GM12878 (cell line): ENCODE measurements around the gene HOXC5. TPM values are rescaled to one million over a fixed set of nuclear protein-coding genes. Genes with fewer than 3 reads are reported as not detected.

Source experiments
- ATAC-seq: fragments of 200-7000 bp; cut with Tn5 transposase; 3 replicates; pipeline ENCODE4 v1.9.1; 2020; ENCODE audit warnings: mild to moderate bottlenecking, moderate library complexity
- BruUV-seq: library from RNA; stranded (reverse); fragments of 400-500 nt; replicated peaks from 2 replicates; lab custom pipeline; 2021; lab: Mats Ljungman, UMichigan
- CTCF ChIA-PET: fragments of 300-600 bp; sonication (Branson Sonifier 250); formaldehyde crosslinking; extraction: SDS; loops from one replicate; lab custom pipeline; 2021; ENCODE audit warnings: inconsistent platforms; lab: Yijun Ruan, JAX
- POLR2A ChIA-PET: fragments of 350-600 bp; formaldehyde crosslinking; extraction: SDS; loops from one replicate; lab custom pipeline; 2021; ENCODE audit warnings: inconsistent platforms; lab: Charles Lee
- RAD21 ChIA-PET: fragments of 300-600 bp; sonication (Branson Sonifier 250); formaldehyde crosslinking; loops from one replicate; lab custom pipeline; 2023; ENCODE audit warnings: antibody characterized with exemption; ENCODE audit not compliant: unreplicated experiment; lab: Charles Lee
- SMC1A ChIA-PET: fragments of 300-600 bp; sonication (Branson Sonifier 250); formaldehyde crosslinking; loops from one replicate; lab custom pipeline; 2023; ENCODE audit not compliant: unreplicated experiment, uncharacterized antibody; lab: Charles Lee
- DNase-seq: peaks from one replicate; pipeline ENCODE4 v3.0.0-alpha.2; 2011; ENCODE audit warnings: low read depth, low spot score
- FAIRE-seq: peaks from 3 replicates; lab custom pipeline; 2011; peaks lifted over from hg19 to GRCh38; lab: Jason Lieb, UNC
- H2AFZ ChIP-seq: 2 replicates; pipeline ENCODE4 v1.6.0; 2011; ENCODE audit warnings: low read depth, low read length, control low read depth; ENCODE audit not compliant: control insufficient read depth
- H3K27ac ChIP-seq: 2 replicates; pipeline ENCODE4 v1.5.1; 2011; ENCODE audit warnings: control low read depth; ENCODE audit not compliant: control insufficient read depth, insufficient read depth
- H3K27me3 ChIP-seq, 2 experiments: replicated peaks in 1 of 2; 2 replicates each; pipeline versions ENCODE4 v1.6.0 to v1.6.1; 2011; ENCODE audit warnings: low read length in 1 of 2; ENCODE audit not compliant: control insufficient read depth in 2 of 2, insufficient read depth in 2 of 2
- H3K36me3 ChIP-seq, 2 experiments: 2 replicates each; pipeline ENCODE4 v1.5.1; 2011; ENCODE audit warnings: low read length in 1 of 2; ENCODE audit not compliant: control insufficient read depth in 2 of 2, insufficient read depth in 2 of 2
- H3K4me1 ChIP-seq: 2 replicates; pipeline ENCODE4 v1.6.1; 2011; ENCODE audit warnings: mild to moderate bottlenecking, low read length, moderate library complexity, mixed read lengths; ENCODE audit not compliant: control insufficient read depth, insufficient read depth
- H3K4me2 ChIP-seq: 2 replicates; pipeline ENCODE4 v1.6.0; 2011; ENCODE audit warnings: control low read depth; ENCODE audit not compliant: control insufficient read depth, insufficient read depth
- H3K4me3 ChIP-seq: fragments of 200-600 bp; sonication (generic); 2 replicates; pipeline ENCODE4 v1.5.1; 2016
- H3K79me2 ChIP-seq: 2 replicates; pipeline ENCODE4 v1.6.0; 2011; ENCODE audit warnings: low read length; ENCODE audit not compliant: control insufficient read depth, insufficient read depth
- H3K9ac ChIP-seq: 2 replicates; pipeline ENCODE4 v1.8.0; 2011; ENCODE audit warnings: low read length, control low read depth, mixed read lengths; ENCODE audit not compliant: control insufficient read depth, insufficient read depth
- H3K9me3 ChIP-seq: replicated peaks from 3 replicates; pipeline ENCODE4 v1.5.1; 2011; ENCODE audit warnings: mild to moderate bottlenecking, low read length; ENCODE audit not compliant: control insufficient read depth, insufficient read depth
- H4K20me1 ChIP-seq: 2 replicates; pipeline ENCODE4 v1.6.0; 2011; ENCODE audit not compliant: control insufficient read depth, insufficient read depth
- EZH2 ChIP-seq: IDR thresholded peaks from 2 replicates; pipeline ENCODE4 v1.6.1; 2012; ENCODE audit warnings: low read depth, mild to moderate bottlenecking, control low read depth, inconsistent platforms, low read length, borderline replicate concordance; ENCODE audit not compliant: control insufficient read depth
- SPI1 ChIP-seq: IDR thresholded peaks from 2 replicates; pipeline ENCODE4 v1.6.1; 2011; ENCODE audit warnings: low read depth, mild to moderate bottlenecking, low read length, moderate library complexity, borderline replicate concordance; ENCODE audit not compliant: insufficient read depth
- WGBS: methylation state at CpG from one replicate; pipeline ENCODE4 v1.1.6; 2016; ENCODE audit warnings: low lambda C conversion rate; ENCODE audit not compliant: insufficient replicate concordance, insufficient coverage; ENCODE audit errors: missing lambda C conversion rate; 5-methylcytosine and 5-hydroxymethylcytosine counted together
- in situ Hi-C: fragments of 300-500 bp; cut with MboI; formaldehyde crosslinking; loops from 9 replicates; pipeline ENCODE4 v1.14.3; 2018; ENCODE audit warnings: mixed read lengths
- intact Hi-C: fragments of 100-400 bp; cut with micrococcal nuclease; formaldehyde crosslinking; loops from one replicate; pipeline ENCODE4 v1.14.2; 2022; ENCODE audit not compliant: unreplicated experiment
- polyA plus RNA-seq, 11 experiments: library from polyadenylated mRNA; depleted of rRNA in 4 of 11; unstranded in 6 of 11; stranded (reverse) in 5 of 11; fragments of >200 nt; fragmentation: Nextera tagmentation in 4 of 11; fragmentation: Illumina TruSeq in 1 of 11; extraction: Ambion mirVana in 4 of 11; extraction: Trizol in 1 of 11; gene quantifications; 1 replicate in 1 of 11; 2 replicates in 10 of 11; pipeline versions ENCODE4 v1.2.1 to v1.2.3, GENCODE V29; 2011 to 2016; ENCODE audit warnings: inconsistent platforms in 2 of 11, missing spikeins in 2 of 11, low read depth in 1 of 11
- total RNA-seq, 4 experiments: library from RNA; depleted of rRNA in 3 of 4; stranded (reverse); fragments of >200 nt in 3 of 4; fragmentation: Illumina TruSeq in 1 of 4; extraction: Trizol in 1 of 4; gene quantifications; 2 replicates each; pipeline versions ENCODE4 v1.2.1 to v1.2.3, GENCODE V29; 2013 to 2021
- TF ChIP-seq, protein P1 (sequence below), 3 experiments: IDR thresholded peaks in 2 of 3; conservative IDR thresholded peaks in 1 of 3; 2 replicates each; pipeline ENCODE4 v1.5.1; 2011; ENCODE audit warnings: low read depth in 3 of 3, low read length in 3 of 3, mild to moderate bottlenecking in 3 of 3, control low read depth in 2 of 3, moderate library complexity in 2 of 3, inconsistent platforms in 1 of 3, mixed read lengths in 1 of 3; ENCODE audit not compliant: control insufficient read depth in 2 of 3, insufficient read depth in 1 of 3; ENCODE audit errors: extremely low read depth in 1 of 3

The HOXC5 gene
- total and polyA plus RNA-seq, 10 of the 15 experiments (the other 5 are each of a cell fraction or from before 2014, with no cell fraction given), result 0.11 TPM; not detected in 9

DNA sequence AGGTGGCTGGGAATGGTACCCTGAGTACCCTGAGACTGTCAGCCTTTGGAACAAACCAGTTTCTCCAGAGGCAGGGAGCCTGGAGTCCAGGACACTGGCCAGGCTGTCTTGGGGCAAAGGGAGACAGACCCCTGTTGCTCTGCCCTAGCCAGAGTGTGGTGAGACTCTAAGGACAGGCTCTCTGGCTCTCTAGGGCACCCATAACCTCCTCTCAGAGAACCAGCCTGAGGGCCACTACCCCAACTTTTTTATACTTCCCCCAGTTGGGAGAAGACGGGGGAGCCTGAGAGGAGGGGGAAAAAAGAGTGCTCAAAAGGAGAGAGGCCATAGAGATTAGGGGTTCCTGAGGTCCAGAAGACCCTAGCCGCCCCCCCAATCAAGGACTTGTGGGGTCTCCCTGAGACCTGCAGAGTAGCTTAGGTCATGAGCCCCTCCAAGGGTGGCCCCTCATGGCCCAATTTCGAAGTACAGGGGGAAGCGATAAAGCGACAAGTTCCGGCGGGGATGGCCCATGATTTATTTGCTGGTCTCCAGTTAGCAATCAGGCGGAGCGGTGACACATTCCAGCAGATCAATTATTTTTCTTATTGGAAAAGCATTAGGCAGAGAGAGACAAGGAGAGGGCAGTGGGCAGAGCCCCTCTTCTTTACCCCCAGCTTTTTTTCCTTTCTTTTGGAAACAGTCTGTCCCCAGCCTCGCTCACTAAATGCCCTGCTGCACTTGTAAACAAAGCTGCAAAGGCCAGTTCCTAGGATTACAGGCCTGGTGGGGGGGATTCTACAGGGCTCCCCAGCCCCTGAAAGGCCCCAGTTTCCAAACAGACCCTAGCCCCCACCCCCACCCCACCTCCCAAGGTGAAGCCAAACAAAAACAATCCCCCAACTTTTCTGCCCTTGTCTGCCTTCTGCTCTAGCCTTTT is 22.5 kb upstream of the HOXC5 start:
- H3K9ac ChIP-seq, result no peak overlapping the region
- H3K27me3 ChIP-seq, result peaks cover 34 to 46% of the 10 kb centered on the region in 2 experiments
- H3K9me3 ChIP-seq, result no peaks in the 10 kb centered on the region
- intact Hi-C loops, result no loop called here
- ChIA-PET CTCF (interaction anchor here (1.7 to 3.7 kb wide), 3 partner anchors 13 to 191 kb away, joined by 6 to 22 read pairs (median 6); no protein-coding TSS in a partner anchor), RAD21 (interaction anchor here (0.6 to 1.8 kb wide), 5 partner anchors 13 to 181 kb away, joined by 3 to 5 read pairs (median 4); partner anchors contain the start of gene HOXC10), SMC1A (interaction anchor here (0.7 to 1.8 kb wide), 3 partner anchors 127 to 192 kb away, joined by 3 to 4 read pairs (median 3); no protein-coding TSS in a partner anchor), POLR2A (no interaction called here)
- no peak overlapping the region for H3K4me2 ChIP-seq
- H3K4me3 ChIP-seq, result no peak overlapping the region
- no TSS peak for BruUV-seq
- TF ChIP-seq EZH2 (peak; percentile 90; the same call in 1 of the 2 replicates), SPI1 (no peak)
- TF ChIP-seq, protein P1, sequence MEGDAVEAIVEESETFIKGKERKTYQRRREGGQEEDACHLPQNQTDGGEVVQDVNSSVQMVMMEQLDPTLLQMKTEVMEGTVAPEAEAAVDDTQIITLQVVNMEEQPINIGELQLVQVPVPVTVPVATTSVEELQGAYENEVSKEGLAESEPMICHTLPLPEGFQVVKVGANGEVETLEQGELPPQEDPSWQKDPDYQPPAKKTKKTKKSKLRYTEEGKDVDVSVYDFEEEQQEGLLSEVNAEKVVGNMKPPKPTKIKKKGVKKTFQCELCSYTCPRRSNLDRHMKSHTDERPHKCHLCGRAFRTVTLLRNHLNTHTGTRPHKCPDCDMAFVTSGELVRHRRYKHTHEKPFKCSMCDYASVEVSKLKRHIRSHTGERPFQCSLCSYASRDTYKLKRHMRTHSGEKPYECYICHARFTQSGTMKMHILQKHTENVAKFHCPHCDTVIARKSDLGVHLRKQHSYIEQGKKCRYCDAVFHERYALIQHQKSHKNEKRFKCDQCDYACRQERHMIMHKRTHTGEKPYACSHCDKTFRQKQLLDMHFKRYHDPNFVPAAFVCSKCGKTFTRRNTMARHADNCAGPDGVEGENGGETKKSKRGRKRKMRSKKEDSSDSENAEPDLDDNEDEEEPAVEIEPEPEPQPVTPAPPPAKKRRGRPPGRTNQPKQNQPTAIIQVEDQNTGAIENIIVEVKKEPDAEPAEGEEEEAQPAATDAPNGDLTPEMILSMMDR (IDR thresholded peaks at IDR 0.05 in 2 of 3, conservative IDR thresholded peaks at IDR 0.05 in 1 of 3; ENCODE audit: control insufficient read depth in 2 of 3, extremely low read depth in 1 of 3, insufficient read depth in 1 of 3, low read depth in 3 of 3, low read length in 3 of 3), result no peak
- no peaks in the 10 kb centered on the region for H3K79me2 ChIP-seq
- H3K27ac ChIP-seq, result no peak overlapping the region
- H4K20me1 ChIP-seq, result no peaks in the 10 kb centered on the region; the same call in 1 of the 2 replicates
- no peak overlapping the region for H2AFZ ChIP-seq
- WGBS, result 29% methylated on average over 9 of the region's 10 CpGs
- no peaks in the 10 kb centered on the region for H3K36me3 ChIP-seq
- DNase-seq, result no peak
- FAIRE-seq, result no peak
- H3K4me1 ChIP-seq, result peaks cover 6% of the 10 kb centered on the region
- in situ Hi-C loops, result no loop called here
- ATAC-seq, result no peak
